HG03095 (cell line): ENCODE data around the gene SLC50A1.

Experiments
- ATAC-seq: cut with Tn5 transposase; IDR thresholded peaks from one replicate; pipeline ENCODE4 v1.9.1; 2021; ENCODE audit warnings: moderate library complexity; ENCODE audit not compliant: unreplicated experiment

The SLC50A1 gene

DNA sequence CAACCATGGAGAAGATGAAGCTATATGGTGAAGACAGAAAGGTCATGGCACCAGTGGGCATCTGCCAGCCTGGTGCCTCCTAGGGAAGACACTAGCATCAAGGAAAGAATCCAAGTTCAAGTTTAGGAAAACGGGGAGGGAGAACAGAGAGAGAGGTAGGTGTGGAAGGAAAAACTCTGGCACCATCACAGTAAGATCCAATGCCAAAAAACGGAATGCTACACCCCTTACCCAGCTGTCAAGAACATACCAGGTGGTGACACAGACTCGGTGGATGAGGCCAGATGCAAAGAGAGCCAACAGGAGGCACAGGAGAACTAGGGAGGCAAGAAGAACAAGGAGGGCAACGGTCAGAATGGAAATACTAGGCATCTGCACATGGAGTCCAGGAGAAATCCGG is 33.9 kb downstream of the SLC50A1 start:
- ATAC-seq = no peak

DNA sequence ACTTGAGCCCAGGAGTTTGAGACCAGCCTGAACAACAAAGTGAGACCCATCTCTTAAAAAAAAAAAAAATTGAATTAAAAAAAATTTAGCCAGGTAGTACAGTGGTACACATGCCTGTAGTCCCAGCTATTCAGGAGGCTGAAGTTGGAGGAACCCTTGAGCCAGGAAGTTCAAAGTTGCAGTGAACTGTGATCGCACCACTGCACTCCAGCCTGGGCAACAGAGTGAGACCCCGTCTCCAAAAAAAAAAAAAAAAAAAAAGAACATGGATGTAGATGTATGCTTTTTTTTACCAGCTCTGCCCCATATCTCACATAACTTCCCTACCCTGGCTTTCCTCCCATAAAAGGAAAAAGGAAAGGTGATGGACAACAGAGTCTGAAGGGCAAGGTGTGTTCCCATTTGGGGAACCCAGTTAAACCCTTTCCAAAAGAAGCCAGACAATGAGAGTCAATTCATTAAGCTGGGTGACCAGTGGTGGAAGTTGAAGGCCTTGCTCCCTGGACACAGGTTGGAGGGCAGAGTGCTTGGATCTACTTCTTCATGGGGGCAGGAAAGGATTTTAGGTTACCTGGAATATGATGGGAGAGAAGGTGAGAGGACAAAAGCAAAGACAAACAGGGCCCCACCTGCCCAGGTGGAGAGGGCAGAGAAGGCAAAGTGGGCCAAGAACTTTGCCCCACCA is 34.6 kb downstream of the SLC50A1 start:
- no peak for ATAC-seq

- no peak for ATAC-seq
Measured at GRCh38 chr1:155170806-155171205, 35.2 kb downstream of the SLC50A1 start.

GRCh38 chr1:155171836-155172731 is 36.4 kb downstream of the SLC50A1 start:
- no peak for ATAC-seq

- peak; percentile 52 for ATAC-seq
Measured at GRCh38 chr1:155172732-155173477, 37.3 kb downstream of the SLC50A1 start, which contains the start of gene KRTCAP2. Gene KRTCAP2, minus strand, starts transcription at chr1:155173304. Its CDS starts 80 bp downstream, at chr1:155173224.

- ATAC-seq = no peak
Measured at GRCh38 chr1:155173478-155174323, 38.0 kb downstream of the SLC50A1 start, which contains the start of gene TRIM46. Gene TRIM46, plus strand, starts transcription at chr1:155173849. Its CDS starts 118 bp downstream, at chr1:155173967.

DNA sequence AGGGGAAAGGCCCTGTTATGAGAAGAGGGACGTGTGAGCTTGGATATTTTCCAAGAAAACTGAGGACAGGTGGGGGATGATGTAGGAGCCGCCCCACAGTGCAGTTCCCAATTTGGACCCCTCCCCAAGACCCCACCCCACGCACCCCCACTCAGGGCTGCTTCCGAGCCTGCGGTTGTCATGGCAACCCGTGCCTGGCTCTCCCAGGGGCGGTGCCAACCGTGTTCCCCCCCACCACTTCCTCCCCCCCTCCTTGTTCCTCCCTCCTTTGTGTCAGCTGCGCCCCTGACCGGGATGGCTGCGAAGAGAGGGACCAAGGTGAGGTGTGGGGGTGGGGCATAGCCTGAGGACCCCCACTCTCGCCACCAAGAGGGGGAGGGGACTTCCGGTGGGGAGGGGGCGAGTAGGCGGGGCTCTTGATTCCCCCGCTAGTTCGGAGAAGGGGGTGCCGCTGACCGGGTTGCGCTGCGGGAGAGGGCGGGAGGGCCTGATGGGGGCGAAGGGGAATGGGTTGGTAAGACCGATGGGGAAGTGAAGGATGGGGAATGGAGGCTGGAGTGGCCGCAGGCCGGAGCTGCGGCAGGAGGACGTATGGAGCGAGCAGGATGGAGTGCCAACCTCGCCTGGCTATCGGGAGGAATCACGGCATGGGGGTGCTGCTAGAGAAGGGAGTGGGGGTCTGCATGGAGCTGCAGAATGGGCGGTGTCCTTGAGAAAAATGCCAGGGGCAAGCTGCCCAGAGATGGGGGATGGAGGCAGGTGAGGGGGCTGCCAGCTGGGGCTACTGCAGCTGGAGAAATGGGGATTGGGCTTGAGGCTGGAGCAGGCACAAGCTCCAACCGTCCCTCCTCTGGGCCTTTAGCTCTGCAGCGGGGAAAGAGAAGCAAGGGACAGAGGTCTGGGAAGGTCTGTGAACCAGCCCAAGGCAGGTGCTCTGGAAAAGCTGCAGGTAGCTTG is 39.0 kb downstream of the SLC50A1 start:
- no peak for ATAC-seq

DNA sequence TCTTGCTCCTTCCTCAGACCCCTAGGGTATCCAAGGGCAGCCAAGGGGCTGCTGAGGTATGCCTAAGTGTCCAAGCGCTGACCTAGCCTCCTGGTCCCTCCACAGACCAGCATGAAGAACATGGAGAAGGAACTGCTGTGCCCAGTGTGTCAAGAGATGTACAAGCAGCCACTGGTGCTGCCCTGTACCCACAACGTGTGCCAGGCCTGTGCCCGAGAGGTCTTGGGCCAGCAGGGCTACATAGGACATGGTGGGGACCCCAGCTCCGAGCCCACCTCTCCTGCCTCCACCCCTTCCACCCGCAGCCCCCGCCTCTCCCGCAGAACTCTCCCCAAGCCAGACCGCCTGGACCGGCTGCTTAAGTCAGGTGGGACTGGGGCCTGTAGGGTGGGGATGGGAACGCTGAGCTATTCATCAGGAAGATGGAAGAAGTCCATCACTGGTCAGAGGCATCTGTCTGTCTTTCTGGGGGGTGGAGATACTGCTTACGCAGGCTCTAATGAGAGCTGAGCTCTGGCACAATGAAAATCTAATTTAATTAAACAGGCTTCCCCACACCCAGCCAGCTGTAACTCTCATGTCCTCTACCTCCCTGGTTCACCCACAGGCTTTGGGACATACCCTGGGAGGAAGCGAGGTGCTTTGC is 39.8 kb downstream of the SLC50A1 start:
- ATAC-seq = no peak

DNA sequence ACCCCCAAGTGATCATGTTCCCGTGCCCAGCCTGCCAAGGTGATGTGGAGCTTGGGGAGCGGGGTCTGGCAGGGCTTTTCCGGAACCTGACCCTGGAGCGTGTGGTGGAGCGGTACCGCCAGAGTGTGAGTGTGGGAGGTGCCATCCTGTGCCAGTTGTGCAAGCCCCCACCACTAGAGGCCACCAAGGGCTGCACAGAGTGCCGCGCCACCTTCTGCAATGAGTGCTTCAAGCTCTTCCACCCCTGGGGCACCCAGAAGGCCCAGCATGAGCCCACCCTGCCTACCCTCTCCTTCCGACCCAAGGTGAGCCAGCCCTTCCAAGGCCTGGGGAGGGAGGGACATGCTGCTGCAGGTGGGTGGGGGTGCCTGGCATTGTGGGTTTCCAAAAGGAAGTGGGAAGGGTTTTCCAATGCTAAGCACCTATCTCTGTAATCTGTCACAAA is 40.3 kb downstream of the SLC50A1 start:
- ATAC-seq = no peak

DNA sequence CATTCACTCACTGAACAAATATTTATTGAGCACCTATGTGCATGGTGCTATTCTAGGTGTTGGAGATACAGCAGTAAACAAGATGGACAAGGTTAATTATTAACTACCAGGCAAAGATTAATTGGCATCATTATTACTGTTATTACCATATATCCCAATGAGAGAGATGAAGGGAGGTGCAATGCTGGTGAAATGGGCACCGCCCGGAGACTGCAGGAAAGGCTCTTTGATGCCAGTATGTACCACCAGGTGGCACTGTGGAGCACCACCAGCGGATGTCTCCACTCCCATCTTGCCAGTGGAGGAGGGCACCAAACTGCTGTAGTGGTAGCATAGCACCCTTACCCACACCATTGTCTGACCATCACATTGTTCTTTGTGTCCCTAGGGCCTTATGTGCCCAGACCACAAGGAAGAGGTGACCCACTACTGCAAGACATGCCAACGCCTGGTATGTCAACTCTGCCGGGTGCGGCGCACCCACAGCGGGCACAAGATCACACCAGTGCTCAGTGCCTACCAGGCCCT is 41.0 kb downstream of the SLC50A1 start:
- ATAC-seq = no peak

DNA sequence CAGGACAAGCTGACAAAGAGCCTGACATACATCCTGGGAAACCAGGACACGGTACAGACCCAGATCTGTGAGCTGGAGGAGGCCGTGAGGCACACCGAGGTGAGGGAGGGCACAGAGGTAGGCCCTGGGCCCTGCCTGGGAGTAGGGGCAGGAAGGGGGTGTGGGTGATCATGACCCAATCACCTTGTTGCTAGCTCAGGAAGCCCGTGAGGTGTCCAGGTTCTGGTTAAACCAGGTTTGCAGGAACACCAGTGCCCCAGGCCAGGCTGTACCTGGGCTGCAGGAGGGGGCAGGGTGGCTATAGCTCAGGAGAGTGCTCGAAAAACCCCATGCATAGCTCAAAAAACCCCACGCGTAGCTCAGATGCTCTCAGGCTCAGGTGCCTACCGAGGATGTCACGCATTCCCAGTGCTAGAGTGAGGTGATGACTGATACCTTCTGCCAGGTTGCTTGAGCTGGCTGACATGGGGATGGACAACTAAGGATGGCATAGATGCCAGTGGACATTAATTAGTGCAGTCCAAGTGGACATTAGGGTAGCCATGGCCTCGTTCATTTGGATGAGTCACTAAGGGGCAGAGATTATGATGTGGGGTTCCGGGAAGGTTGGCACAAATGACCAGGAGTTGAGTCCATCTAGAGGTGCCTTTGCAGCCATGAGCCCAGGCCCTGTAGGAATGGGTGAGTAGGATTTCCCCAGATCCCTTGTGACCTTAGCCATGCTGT is 41.7 kb downstream of the SLC50A1 start:
- ATAC-seq = no peak

DNA sequence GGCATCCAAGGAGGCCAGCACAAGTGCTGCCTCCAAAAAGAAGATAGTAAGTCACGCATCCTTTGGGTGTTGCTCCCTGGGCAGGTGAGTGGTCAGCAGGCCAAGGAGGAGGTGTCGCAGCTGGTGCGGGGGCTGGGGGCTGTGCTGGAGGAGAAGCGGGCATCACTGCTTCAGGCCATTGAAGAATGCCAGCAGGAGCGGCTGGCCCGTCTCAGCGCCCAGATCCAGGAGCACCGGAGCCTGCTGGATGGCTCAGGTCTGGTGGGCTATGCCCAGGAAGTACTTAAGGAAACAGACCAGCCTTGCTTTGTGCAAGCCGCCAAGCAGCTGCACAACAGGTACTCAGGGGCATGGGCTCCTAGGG is 42.2 kb downstream of the SLC50A1 start:
- ATAC-seq = no peak

- ATAC-seq = no peak
Measured at GRCh38 chr1:155178441-155179111, 42.9 kb downstream of the SLC50A1 start.

DNA sequence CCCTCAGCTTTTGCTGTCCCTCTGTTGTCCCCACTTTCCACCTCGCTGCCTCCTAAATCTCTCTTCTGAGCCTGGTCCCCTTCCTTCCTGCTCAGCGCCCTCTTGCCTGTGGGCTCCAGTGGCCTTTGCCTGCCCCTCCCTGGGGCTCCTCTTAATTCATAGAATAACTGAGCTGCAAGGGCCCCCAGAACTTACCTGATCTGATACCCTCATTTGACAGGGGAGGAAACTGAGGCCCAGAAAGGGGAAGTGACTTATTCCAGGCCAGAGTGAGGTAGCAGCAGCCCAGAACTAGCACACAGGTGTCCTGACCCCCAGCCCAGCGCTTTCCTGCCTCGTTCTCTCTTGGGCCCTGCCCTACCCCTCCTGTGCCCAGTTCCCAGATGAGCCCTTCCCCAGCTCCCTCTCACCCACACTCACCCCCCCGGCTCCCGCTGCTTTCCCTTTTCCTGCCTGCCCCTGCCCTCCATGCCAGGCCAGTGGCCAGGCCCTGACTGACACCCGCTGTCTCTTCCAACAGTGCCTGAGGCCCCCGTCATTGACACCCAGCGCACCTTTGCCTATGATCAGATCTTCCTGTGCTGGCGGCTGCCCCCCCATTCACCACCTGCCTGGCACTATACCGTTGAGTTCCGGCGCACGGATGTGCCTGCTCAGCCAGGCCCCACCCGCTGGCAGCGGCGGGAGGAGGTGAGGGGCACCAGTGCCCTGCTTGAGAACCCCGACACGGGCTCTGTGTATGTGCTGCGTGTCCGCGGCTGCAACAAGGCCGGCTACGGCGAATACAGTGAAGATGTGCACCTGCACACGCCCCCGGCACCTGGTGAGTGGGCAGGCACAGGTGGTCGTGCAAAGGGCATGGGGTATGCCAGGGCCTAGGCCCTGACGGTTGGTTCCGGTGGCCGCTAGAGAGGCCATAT is 43.7 kb downstream of the SLC50A1 start:
- no peak for ATAC-seq

DNA sequence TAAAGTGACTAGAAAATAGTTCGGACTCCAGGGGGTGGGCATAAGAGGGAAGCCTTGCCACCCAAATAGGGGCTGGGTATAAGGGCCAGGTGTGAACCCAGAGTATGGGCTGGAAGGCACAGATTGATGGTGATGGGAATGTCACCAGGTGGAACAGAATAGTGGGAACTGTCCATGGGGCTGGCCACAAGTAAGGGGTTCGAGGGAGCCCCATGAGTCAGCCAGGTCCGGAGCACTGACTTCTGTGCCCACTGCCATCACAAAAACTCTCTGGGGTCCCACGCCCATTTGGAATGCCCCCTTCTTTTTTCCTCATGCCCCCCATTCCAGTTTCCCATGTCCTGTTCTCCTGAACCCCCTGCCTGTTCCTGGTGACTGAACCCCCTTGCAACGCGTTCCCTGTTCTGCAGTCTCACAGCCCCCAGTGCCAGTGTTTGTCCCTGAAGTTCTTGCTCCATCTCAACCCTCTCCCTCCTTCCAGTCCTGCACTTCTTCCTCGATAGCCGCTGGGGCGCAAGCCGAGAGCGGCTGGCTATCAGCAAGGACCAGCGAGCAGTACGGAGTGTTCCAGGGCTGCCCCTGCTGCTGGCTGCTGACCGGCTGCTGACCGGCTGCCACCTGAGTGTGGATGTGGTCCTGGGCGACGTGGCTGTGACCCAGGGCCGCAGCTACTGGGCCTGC is 45.9 kb downstream of the SLC50A1 start:
- ATAC-seq = no peak
